ENCODE measurements around the gene GABBR1.

DNA sequence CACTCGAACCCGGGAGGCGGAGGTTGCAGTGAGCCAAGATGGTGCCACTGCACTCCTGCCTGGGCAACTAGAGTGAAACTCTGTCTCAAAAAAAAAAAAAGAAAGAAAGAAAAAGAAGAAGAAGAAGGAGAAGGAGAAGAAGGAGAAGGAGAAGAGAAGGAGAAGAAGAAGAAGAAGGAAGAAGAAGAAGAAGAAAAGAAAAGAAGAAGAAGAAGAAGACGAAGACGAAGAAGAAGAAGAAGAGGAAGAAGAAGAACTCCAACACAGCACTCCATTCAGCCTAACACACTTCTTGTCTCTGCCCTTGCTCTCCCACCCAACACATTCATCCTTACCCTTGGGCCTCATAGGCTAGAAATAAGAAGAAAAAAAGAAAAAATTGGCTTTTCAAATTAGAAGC lies 41.0 kb upstream of the GABBR1 start:
- TF ChIP-seq CTCF (IDR thresholded peaks at IDR 0.05) (no peak), POLR2AphosphoS5 (IDR thresholded peaks at IDR 0.05; ENCODE audit: low read depth, low read length) (no peak), TCF7L2 (IDR thresholded peaks at IDR 0.05; ENCODE audit: low read depth, low read length) (no peak), SIN3A (IDR thresholded peaks at IDR 0.05; ENCODE audit: borderline replicate concordance, insufficient read depth, low read depth, low read length) (no peak)
- TF ChIP-seq, protein P1, sequence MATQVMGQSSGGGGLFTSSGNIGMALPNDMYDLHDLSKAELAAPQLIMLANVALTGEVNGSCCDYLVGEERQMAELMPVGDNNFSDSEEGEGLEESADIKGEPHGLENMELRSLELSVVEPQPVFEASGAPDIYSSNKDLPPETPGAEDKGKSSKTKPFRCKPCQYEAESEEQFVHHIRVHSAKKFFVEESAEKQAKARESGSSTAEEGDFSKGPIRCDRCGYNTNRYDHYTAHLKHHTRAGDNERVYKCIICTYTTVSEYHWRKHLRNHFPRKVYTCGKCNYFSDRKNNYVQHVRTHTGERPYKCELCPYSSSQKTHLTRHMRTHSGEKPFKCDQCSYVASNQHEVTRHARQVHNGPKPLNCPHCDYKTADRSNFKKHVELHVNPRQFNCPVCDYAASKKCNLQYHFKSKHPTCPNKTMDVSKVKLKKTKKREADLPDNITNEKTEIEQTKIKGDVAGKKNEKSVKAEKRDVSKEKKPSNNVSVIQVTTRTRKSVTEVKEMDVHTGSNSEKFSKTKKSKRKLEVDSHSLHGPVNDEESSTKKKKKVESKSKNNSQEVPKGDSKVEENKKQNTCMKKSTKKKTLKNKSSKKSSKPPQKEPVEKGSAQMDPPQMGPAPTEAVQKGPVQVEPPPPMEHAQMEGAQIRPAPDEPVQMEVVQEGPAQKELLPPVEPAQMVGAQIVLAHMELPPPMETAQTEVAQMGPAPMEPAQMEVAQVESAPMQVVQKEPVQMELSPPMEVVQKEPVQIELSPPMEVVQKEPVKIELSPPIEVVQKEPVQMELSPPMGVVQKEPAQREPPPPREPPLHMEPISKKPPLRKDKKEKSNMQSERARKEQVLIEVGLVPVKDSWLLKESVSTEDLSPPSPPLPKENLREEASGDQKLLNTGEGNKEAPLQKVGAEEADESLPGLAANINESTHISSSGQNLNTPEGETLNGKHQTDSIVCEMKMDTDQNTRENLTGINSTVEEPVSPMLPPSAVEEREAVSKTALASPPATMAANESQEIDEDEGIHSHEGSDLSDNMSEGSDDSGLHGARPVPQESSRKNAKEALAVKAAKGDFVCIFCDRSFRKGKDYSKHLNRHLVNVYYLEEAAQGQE (IDR thresholded peaks at IDR 0.05; ENCODE audit: insufficient read depth in 1 of 2, low read depth in 2 of 2, low read length in 1 of 2): no peak
